SIG-M5 treated with dmso at 0.1 percent for 504 hours (cell line): ENCODE measurements around the gene CAMTA1.
A peak's percentile ranks its signal among the peaks of the same experiment; 100 is the strongest.
"Not testable (repeated sequence)": the region's sequence is repeated elsewhere in the genome, so short reads cannot be mapped to it uniquely, and the experiment has no call there.

Source experiments
- DNase-seq: peaks from one replicate; lab custom pipeline; 2025; ENCODE audit not compliant: unreplicated experiment; lab: John Stamatoyannopoulos, UW

CAMTA1 gene

DNA sequence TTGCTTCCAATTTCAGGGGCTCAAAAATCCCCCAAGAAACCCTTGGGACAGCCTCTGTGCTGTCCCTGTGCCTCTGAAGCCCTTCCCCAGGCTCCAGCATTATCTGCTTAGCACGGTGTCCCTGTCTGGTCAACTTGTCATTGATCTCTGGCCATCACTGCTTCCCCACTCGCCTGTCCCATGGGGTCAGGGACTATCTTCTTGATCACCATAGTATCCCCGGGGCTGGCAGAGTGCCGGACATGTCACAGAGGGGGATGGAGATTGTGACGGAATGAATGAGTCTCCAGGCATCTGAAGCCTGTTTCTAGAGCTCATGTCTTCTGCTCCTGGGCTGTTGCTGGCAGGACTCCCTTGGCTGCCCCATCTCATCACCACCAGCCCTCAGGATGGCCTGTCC lies 886.4 kb downstream of the CAMTA1 start:
- DNase-seq, result no peak

DNA sequence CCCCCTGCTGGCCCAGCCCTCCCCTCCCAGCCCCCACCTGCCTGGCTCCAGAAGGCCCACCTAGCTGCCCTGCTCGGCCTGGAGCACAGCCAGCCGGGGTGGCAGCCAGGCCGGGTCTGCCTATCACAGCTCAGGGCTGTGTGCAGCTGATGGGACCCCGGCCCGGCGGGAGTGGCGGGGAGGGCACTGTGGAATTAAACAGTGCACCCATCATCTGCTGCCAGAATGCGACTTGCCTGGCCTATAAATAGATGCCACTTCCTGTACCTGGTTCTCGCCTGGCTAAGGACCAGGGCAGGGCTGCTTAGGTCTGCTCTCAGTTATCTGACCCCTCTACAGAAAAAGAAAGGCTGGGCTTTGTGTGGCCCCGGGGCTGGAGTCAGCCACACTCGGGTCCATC lies 887.6 kb downstream of the CAMTA1 start:
- DNase-seq, result no peak

DNA sequence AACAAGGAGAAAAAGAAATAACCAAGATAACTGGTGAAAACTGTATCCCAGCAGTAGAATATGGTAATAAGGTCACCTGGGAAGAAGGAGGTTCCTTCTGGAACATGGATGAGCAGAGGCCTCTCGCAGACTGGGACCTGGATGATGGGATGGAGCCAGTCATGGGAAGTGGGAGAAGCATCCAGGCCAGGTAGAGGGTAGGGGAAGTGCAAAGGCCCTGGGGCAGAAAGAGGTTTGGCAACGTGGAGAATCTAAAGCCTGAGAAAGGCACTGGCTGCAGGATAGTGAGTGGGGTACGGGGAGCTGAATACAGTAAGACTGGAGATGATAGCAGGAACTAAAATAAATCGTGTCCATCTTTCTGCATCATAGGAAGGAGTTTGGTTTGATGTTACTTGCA lies 889.7 kb downstream of the CAMTA1 start:
- no peak for DNase-seq

DNA sequence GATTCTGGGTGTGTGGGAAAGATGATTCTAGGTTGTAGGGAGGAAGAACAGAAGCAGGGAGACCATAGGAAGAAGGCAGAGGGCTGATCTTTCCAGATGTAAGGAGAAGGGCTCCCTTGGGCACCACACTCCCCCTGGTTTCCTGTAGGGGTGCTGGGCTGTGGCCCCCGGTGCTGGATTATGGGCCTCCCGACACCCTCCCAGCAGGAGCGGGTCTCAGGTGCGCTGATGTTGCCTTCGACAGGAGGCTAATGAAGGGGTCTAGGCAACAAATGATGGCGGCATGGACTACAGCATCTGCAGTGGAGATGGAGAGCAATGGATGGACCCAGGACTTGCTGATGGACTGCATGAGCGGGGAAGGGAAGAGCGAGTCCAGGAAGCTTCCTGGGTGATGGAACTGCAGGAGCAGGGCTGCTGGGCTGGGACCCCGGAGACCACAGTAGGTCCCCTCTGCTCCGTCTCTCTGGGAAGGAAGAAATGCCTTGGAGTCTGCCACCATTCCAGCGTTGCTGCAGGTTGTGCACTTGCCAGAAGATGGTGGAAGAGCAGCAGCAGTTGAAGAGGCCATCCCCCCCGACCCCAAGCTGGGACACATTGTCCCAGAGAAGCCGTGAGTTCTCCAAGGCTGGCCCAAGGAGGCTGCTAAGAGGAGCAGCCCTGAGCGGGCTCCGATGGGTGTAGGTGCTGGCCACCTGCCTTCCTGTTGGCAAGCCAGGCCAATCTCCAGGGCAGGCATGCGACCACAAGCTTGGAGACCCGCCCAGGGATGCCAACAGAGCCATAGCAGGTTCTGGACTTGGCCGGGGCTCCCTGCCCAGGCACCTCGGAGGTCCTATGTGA lies 890.4 kb downstream of the CAMTA1 start:
- no peak for DNase-seq

DNA sequence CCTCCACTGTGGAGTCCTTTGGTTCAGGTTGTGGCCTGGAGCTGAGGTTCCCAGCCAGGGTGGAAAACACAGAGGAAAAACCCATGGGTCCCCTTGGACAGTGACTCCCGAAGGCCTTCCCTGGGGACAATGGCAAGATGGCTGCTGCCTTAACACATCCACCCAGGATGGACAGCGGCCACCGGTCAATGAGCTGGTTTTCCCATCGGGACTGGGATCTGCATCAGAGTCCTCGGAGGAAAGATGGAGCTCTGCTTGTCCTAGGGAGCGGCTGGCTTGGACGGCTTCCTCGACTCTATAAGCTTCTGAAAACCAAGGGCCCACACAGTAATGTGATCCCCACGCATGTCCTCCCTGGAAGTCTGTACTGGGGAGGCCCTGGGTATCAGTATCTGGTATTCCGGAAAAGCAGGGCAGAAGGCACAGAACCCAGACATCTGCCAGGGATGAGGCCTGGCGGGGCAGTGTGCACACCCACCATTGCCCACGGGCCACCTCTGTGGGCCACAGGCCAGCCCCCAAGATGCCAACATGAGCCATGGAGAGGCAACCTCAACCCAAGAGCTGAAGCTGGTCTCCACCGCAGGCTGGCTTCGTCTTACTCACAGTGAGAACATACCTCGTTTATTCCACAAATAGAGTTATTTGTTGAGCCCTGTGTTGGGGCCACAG lies 891.2 kb downstream of the CAMTA1 start:
- DNase-seq, result no peak

DNA sequence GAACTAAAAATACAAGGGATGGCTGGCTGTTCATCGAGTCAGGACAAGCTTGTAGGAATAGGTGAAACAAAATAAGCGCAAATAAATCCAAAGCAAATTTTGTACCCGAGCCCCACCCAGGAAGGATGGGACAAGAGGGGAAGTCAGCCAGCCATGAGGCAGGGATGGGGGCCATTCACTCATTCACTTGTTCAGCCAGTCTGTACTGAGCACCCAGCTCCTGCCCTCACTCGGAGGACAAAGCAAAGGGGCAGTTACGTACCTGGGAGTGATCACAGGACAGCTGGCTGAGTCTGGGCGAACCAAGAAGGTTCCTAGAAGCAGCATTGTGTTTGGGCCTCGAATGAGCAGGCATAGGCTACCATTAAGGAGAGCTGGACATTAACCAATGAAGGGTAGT lies 891.9 kb downstream of the CAMTA1 start:
- no peak for DNase-seq

DNA sequence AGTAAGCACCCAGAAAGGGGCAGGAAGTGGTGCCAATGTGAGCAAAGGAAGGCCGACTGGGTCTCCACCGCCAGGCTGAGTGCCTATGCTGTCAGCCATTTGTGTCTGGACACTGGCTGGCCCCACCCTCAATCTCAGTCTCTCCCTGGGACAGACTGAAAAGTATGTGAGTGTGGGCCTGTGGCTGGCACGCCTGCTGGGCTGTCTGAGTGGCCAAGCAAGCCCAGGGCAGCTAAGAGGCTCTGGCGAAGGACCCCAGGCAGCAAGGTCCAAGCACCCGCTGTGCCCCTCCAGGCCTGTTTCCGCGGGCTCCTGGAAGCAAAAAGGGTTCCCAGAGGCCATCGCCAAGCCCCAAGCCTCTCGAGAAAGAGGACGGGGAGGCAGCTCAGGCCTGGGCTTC lies 892.6 kb downstream of the CAMTA1 start:
- DNase-seq, result no peak

DNA sequence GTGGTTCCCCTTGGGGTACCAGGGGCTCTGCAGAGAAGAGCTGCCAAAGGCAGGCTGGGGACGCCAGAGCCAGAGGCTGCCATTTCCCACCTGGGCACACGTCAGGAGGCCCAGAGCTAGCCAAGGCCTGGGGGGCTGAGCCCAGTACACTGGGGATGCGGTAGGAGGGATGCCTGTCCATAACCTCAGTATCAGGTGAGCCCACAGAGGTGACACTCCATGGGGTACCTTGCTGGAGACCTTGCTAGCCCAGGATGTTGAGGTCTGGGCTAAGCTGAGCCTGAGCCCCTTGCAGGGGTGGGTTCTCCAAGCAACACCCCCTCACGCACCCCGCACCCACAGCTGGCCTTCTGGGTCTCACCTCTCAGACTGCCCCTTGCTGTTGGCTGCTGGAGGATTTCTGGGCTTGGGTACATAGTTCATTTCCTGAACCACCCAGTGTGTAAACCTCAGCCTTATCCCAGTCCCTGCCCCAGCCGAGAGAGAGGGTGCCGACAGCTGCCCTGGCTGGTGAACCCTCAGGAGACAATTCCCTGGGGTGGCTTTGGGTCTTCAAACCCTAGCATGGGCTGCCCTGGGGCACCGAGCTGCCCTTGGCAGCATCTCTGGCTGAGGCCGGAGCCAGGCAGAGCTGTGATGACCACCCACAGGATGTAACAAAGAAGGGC lies 893.4 kb downstream of the CAMTA1 start:
- DNase-seq, result no peak

DNA sequence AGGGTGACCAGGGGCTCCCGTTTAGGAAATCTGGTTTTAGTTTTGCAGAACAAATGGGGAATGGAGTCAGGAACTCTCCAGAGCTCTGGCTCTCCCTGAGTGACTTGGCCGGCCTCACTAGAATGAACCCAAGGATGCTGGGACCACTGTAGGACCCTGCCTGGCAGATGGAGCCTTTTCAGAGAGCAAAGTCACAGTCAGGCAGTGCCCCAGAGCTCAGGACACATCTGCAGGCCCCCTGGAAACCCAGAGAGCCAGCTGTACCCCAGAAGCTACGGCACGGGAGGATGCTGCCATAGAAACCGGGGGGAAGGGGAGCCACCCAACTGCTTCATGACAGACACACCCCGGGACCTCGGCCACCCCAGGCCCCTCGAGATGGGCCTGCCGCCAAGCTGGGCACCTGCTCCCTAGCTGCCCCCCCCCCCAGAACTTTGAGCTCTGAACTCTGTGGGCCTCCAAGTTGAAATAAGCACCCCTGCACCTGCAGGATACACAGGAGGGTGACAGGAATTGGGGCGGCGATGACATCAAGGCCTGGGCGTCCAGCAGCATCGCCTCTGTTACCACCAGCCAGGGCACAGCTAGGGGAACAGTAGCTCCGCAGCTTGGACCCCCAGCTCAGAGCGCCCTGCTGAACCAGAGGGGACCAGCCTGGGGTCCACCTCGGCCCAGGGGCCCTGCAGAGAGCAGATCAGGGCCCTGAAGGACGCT lies 894.1 kb downstream of the CAMTA1 start:
- DNase-seq, result no peak

DNA sequence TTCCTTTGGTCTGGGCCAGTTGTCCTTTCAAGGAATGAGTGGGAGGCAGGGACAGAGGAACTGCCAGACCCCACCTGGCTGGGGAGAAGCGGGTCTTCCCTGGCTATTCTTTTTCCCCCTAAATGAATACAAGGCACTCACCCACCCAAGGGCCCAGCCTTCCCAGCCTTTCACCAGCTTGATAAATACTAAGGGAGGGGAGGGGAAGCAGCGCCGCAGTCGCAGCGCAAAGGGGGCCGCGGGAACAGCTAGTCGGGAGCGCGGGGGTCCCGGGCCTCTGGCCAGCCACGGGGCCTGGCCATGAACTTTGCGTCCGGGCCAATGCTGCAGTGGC lies 894.6 kb downstream of the CAMTA1 start:
- no peak for DNase-seq

DNA sequence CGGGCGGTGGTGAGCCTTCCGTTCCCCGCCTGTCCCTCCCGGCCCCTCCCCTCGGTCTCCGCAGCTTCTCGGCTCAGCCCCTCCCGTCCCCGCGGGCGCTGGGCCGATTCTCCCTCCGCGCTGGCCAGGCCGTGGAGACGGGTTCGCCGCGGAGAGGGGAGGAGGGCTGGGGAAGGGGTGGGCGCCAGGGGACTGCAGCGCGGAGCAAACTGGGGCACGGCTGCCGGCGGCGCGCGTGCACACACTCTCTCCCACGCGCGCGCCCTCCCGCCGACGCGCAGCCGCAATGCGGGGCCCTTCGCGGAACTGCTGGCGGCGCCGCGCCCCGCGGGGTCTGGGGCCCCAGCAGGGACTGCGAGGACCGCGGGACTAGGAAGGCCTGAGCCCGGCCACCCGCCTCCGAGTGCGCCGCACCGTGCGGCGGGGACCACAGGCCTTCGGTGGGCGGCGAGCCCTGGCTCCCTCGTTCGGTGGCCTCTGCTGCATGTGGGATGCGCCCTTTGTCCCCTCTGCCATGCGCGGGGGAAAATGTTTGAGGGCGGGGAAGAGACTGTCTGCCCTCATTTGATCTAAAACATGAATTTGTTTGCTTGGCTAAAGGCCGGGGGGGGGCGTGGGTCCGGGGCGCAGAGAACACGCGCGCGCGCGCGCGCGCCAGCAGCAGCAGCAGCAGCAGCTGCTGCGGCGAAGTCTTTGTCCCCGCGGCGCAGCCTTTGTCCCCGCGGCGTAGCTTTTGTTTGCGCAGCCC lies 895.1 kb downstream of the CAMTA1 start:
- peak; percentile 14 for DNase-seq

DNA sequence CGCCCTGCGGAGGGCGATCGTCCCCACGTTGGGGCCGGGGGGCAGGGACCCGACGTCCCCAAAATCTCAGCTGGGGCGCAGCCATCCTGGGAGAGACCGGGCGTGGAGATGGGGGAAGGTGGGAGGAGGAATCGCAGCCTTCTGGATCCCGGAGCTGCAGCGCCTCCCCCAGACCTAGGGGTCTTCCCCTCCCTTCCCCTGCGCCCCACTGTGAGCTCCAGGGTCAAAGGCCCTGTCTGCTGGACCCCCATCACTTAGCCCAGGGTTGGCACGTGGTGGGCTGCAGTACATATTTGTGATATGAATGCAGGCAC lies 895.7 kb downstream of the CAMTA1 start:
- DNase-seq, result no peak

DNA sequence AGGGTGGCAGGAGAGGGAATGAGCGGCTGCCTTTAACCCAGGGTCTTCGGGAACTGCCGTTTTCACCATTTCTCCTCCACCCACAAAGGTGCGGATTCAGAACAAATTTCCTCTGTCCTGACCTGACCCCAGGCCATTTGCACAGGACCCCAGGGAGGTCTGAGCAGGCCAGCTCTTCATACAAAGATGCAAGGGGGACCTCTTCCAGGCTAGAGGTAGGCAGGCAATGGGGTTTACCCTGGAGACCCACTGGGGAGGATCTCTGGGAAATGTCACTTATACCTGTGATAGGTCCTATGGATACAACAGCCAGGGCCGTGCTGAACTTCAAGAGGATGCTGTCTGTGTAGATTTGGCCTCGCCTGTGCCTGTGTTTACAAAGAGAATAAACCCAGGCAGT lies 896.1 kb downstream of the CAMTA1 start:
- no peak for DNase-seq

DNA sequence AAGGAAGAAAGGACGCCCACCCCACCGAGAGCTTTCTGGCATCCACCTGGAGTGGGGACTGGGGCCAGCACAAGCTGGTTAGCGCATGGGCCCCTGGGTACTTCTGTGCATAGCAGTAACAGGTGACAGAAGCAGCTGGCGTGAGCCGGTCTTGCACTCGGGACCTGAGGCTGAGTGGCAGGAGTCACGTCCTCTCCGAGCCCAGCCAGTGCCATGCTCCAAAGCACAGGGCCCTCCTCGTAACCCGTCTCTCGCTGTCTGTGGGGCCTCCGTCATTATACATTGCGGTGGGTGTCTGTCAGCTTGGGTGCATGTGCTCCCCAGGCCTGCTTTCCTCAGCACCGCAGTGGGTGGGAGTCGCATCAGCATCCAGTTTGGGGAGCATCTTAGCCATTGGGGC lies 898.3 kb downstream of the CAMTA1 start:
- DNase-seq, result no peak

DNA sequence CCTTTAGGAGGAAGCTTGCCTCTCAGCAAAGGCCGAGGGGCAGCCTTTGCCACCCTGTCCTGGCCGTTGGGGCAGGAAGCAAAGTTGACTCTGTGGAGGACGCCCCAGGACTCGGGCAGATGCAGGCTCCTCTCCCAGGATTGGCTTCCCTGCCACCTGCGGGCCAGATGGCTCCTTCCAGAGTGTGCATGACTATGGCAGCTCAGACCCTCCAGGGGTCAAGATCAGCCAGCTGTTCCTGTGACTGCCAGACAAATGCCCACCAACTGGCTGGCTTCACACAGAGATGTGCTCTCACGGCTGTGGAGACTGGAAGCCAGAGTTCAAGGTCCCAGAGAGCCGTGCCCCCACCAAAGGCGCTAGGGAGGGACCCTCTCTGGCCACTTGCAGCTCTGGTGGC lies 898.9 kb downstream of the CAMTA1 start:
- no peak for DNase-seq

DNA sequence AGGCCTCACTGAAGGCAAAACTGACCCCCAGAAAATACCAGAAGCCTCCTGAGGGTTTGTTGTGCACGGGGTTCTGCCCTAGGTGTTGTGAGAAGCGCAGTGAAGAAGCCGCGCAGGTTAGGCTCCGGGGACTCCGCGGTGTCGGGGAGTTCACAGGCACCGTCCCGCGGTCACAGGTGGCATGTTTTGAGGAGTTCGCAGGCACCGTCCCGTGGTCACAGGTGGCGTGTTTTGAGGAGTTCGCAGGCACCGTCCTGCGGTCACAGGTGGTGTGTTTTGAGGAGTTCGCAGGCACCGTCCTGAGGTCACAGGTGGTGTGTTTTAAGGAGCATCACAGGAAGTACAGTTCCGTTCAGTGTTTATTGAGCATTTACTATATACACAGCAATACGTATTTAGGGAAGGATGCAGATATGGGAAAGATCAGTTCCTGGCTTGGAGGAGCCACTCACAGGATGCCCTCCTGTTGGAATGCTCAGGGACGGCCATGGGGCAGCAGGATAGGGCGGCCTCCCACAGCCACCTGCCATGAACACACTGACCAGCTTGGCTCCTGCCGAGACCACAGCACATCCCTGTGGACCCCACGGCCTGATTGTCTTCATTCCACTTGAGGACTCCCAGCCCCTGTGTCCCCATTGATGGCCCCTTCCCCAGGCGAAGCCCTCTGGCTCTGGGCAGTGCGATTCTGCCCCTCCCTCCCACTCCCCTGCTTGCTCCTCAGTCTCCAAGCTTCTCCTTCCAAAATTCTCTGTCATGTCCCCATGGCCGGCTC lies 899.8 kb downstream of the CAMTA1 start:
- DNase-seq, result no peak

DNA sequence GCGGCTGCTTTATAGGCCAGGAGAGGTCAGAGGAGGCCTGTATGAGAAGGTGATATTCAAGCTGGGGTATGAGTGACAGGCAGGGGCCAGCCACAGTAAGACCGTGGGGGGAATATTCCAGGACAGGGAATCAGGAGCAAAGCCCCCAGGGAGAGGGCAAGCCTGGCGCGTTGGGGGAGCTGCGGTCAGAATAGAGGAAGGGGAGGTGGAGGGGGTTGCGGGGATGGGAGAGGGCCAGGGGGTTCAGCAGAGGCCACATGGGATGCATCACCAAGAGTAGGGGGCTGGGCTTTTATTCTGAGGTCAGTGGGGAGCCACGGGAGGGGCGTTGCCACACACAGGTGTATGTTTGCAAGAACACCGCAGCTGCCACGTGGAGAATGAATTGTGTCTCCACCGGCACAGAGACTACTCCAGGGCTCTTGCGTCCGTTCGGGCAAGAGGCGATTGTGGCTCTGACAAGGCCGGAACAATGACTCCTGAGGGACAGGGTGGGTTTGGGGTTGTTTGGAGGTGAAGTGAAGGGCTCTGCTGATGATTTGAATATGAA lies 901.1 kb downstream of the CAMTA1 start:
- no peak for DNase-seq

DNA sequence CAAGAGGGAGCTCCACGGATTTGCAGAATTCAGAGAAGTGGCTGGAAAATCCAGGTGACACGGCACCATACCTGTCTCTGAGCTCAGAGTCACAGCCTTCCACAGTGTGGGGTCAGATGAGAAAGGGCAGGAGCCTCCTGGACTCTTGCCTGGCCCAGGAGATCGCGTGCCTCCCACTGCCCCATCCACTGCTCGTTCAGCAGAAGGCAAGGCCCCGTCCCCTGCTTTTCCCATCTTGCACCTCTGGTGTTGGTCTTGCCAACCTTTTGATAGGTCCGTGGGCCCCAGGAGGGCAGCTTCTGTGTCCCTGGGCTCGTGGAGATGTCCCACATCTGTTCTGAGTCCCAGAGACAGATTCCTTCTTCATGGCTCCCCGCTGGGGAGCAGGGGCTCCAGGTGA lies 902.2 kb downstream of the CAMTA1 start:
- no peak for DNase-seq

DNA sequence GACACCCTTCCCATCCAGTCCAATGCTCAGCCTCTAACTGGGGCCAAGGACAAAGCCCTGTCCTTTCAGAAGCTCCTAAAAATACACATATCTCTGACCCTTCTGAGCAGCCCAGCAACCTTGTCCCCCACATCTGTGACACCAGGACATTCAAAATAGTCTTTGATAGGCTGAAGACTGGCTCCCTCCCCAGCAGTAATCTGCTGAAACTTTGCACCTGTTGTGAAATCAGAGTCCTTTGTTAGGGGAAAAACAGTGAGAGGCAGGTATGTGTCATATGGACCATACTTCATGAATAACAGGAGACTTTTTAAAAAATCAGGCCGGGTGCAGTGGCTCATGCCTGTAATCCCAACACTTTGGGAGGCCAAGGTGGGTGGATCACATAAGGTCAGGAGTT lies 903.4 kb downstream of the CAMTA1 start:
- no peak for DNase-seq

DNA sequence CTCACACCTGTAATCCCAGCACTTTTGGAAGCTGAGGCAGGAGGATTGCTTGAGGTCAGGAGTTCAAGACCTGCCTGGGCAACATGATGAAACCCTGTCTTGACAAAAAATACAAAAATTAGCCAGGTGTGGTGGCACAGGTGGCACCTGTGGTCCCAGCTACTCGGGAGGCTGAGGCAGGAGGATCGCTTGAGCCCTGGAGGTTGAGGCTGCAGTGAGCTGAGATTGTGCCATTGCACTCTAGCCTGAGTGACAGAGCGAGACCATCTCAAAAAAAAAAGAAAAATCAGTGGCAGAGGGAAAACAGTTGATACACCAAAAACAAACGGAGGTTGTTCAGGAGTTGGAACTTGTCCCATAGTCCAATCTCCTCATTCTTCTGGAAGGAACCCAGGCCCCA lies 904.1 kb downstream of the CAMTA1 start:
- not testable (repeated sequence) for DNase-seq
